Measurements from ENCODE around the gene MAP2. TPM values are rescaled to one million over a fixed set of nuclear protein-coding genes. Genes with fewer than 3 reads are reported as not detected.
A peak's percentile ranks its signal among the peaks of the same experiment; 100 is the strongest.

MAP2 gene
- total RNA-seq, 4 donors from 2014 or later, result 5.8 to 14.5 (median 8.8) TPM

- TF ChIP-seq POLR2A (IDR thresholded peaks at IDR 0.05) (no peak), CTCF (IDR thresholded peaks at IDR 0.05) (no peak)
- Histone ChIP-seq H3K27ac (no peak within 1 kb of the TSS), H3K4me1 (peaks cover 0 to 8% (median 3%) of the 10 kb centered on the region in 3 donors), H3K36me3 (no peaks in the 10 kb centered on the region), H3K4me3 (peak within 1 kb of the TSS in 2 of 4 donors; percentile 22 to 52), H3K27me3 (peaks cover 0 to 44% (median 0%) of the 10 kb centered on the region in 4 donors), H3K9me3 (no peaks in the 10 kb centered on the region)
- intact Hi-C loops (cut with DNase I), result no loop called here
- no peak for DNase-seq
- 5 to 9% methylated on average over 4 to 11 of the region's 73 CpGs for WGBS, 2 donors
Measured at GRCh38 chr2:209771474-209772289, 347.8 kb downstream of the MAP2 start, which contains the start of gene UNC80. UNC80 (plus strand) TSS chr2:209771832; CDS start chr2:209772073, 241 bp downstream.

GRCh38 chr2:209772290-209772685 lies 348.4 kb downstream of the MAP2 start:
- intact Hi-C loops (cut with DNase I), result no loop called here
- Histone ChIP-seq H3K9me3 (no peaks in the 10 kb centered on the region), H3K27ac (no peak overlapping the region), H3K36me3 (no peaks in the 10 kb centered on the region), H3K4me3 (no peak overlapping the region), H3K27me3 (peaks cover 0 to 49% (median 0%) of the 10 kb centered on the region in 4 donors), H3K4me1 (peaks cover 0 to 8% (median 3%) of the 10 kb centered on the region in 3 donors)
- TF ChIP-seq POLR2A (IDR thresholded peaks at IDR 0.05) (no peak), CTCF (IDR thresholded peaks at IDR 0.05) (no peak)
- no peak for DNase-seq
- 15 to 30% methylated on average over 7 to 8 of the region's 8 CpGs for WGBS, 2 donors

GRCh38 chr2:209773377-209773776 lies 349.5 kb downstream of the MAP2 start:
- TF ChIP-seq POLR2A (IDR thresholded peaks at IDR 0.05) (no peak), CTCF (IDR thresholded peaks at IDR 0.05) (no peak)
- 9 to 19% methylated on average over 3 of the region's 3 CpGs for WGBS, 2 donors
- Histone ChIP-seq H3K27ac (no peak overlapping the region), H3K27me3 (peaks cover 0 to 49% (median 0%) of the 10 kb centered on the region in 4 donors), H3K9me3 (no peaks in the 10 kb centered on the region), H3K4me1 (peaks cover 0 to 8% (median 3%) of the 10 kb centered on the region in 3 donors), H3K4me3 (no peak overlapping the region), H3K36me3 (no peaks in the 10 kb centered on the region)
- intact Hi-C loops (cut with DNase I), result no loop called here
- no peak for DNase-seq

Small RNA genes lying within 50 kb of the gene (small RNA-seq; reads per million reads assigned to genes)
- 0 reads per million in 4 donors for gene RNA5SP118
